Measurements from ENCODE around the gene PYGO1. TPM values are rescaled to one million over a fixed set of nuclear protein-coding genes. Genes with fewer than 3 reads are reported as not detected.

The PYGO1 gene
- total RNA-seq, 1 experiment from 2014 or later: 8.9 TPM

GRCh38 chr15:55632434-55632833, 44.3 kb upstream of the PYGO1 start:
- H3K4me1 Mint-ChIP-seq (ENCODE audit: low read depth, unreplicated experiment): no peaks in the 10 kb centered on the region
- peaks cover 30% of the 10 kb centered on the region for H3K36me3 Mint-ChIP-seq (ENCODE audit: insufficient read depth, unreplicated experiment)
- intact Hi-C loops (cut with micrococcal nuclease; ENCODE audit: unreplicated experiment): no loop called here
- Histone ChIP-seq H3K9me3 (no peaks in the 10 kb centered on the region), H3K4me1 (no peaks in the 10 kb centered on the region), H3K36me3 (ENCODE audit: control insufficient read depth, insufficient read depth, low read length) (no peaks in the 10 kb centered on the region; the same call in 1 of the 2 replicates), H3K27me3 (replicated peaks; ENCODE audit: control insufficient read depth, insufficient read depth, low read length) (no peaks in the 10 kb centered on the region), H3K4me3 (ENCODE audit: low read depth, low read length) (no peak overlapping the region)
- DNase-seq: no peak
- CTCF ChIA-PET: no interaction called here
- no peaks in the 10 kb centered on the region for H3K9me3 Mint-ChIP-seq (ENCODE audit: unreplicated experiment)
- no TSS peak for BruUV-seq (replicated peaks)
- POLR2A ChIA-PET: no interaction called here
- no peak overlapping the region for H3K27ac Mint-ChIP-seq (ENCODE audit: unreplicated experiment)
- TF ChIP-seq, protein P1, sequence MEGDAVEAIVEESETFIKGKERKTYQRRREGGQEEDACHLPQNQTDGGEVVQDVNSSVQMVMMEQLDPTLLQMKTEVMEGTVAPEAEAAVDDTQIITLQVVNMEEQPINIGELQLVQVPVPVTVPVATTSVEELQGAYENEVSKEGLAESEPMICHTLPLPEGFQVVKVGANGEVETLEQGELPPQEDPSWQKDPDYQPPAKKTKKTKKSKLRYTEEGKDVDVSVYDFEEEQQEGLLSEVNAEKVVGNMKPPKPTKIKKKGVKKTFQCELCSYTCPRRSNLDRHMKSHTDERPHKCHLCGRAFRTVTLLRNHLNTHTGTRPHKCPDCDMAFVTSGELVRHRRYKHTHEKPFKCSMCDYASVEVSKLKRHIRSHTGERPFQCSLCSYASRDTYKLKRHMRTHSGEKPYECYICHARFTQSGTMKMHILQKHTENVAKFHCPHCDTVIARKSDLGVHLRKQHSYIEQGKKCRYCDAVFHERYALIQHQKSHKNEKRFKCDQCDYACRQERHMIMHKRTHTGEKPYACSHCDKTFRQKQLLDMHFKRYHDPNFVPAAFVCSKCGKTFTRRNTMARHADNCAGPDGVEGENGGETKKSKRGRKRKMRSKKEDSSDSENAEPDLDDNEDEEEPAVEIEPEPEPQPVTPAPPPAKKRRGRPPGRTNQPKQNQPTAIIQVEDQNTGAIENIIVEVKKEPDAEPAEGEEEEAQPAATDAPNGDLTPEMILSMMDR (IDR thresholded peaks at IDR 0.05; ENCODE audit: insufficient read depth in 1 of 2, low read depth in 1 of 2, low read length in 1 of 2, severe bottlenecking in 1 of 2, unreplicated experiment in 1 of 2): no peak
- H3K4me3 Mint-ChIP-seq (ENCODE audit: unreplicated experiment): no peak overlapping the region
- H3K27me3 Mint-ChIP-seq (ENCODE audit: insufficient read depth, unreplicated experiment): no peaks in the 10 kb centered on the region

GRCh38 chr15:55630858-55631257, 42.7 kb upstream of the PYGO1 start:
- Mint-ChIP-seq H3K36me3 (ENCODE audit: insufficient read depth, unreplicated experiment) (peaks cover 23% of the 10 kb centered on the region), H3K27me3 (ENCODE audit: insufficient read depth, unreplicated experiment) (no peaks in the 10 kb centered on the region), H3K27ac (ENCODE audit: unreplicated experiment) (no peak overlapping the region), H3K4me1 (ENCODE audit: low read depth, unreplicated experiment) (no peaks in the 10 kb centered on the region), H3K9me3 (ENCODE audit: unreplicated experiment) (no peaks in the 10 kb centered on the region), H3K4me3 (ENCODE audit: unreplicated experiment) (no peak overlapping the region)
- Histone ChIP-seq H3K27me3 (replicated peaks; ENCODE audit: control insufficient read depth, insufficient read depth, low read length) (no peaks in the 10 kb centered on the region), H3K36me3 (ENCODE audit: control insufficient read depth, insufficient read depth, low read length) (no peaks in the 10 kb centered on the region; the same call in 1 of the 2 replicates), H3K4me3 (ENCODE audit: low read depth, low read length) (no peak overlapping the region), H3K4me1 (no peaks in the 10 kb centered on the region), H3K9me3 (no peaks in the 10 kb centered on the region)
- TF ChIP-seq, protein P1 (IDR thresholded peaks at IDR 0.05; ENCODE audit: insufficient read depth in 1 of 2, low read depth in 1 of 2, low read length in 1 of 2, severe bottlenecking in 1 of 2, unreplicated experiment in 1 of 2): no peak
- CTCF ChIA-PET: no interaction called here
- POLR2A ChIA-PET: no interaction called here
- DNase-seq: no peak
- no TSS peak for BruUV-seq (replicated peaks)
- intact Hi-C loops (cut with micrococcal nuclease; ENCODE audit: unreplicated experiment): no loop called here

GRCh38 chr15:55628369-55628730, 40.2 kb upstream of the PYGO1 start:
- H3K36me3 Mint-ChIP-seq (ENCODE audit: insufficient read depth, unreplicated experiment): peaks cover 12% of the 10 kb centered on the region
- Histone ChIP-seq H3K36me3 (ENCODE audit: control insufficient read depth, insufficient read depth, low read length) (peaks cover 2% of the 10 kb centered on the region; the same call in 1 of the 2 replicates), H3K4me3 (ENCODE audit: low read depth, low read length) (no peak overlapping the region), H3K9me3 (no peaks in the 10 kb centered on the region), H3K27me3 (replicated peaks; ENCODE audit: control insufficient read depth, insufficient read depth, low read length) (no peaks in the 10 kb centered on the region), H3K4me1 (no peaks in the 10 kb centered on the region)
- intact Hi-C loops (cut with micrococcal nuclease; ENCODE audit: unreplicated experiment): no loop called here
- H3K27ac Mint-ChIP-seq (ENCODE audit: unreplicated experiment): no peak overlapping the region
- POLR2A ChIA-PET: interaction anchor here (0.6 kb wide), 1 partner anchor 116 kb away, joined by 6 read pairs; no protein-coding TSS in a partner anchor
- TF ChIP-seq, protein P1 (IDR thresholded peaks at IDR 0.05; ENCODE audit: insufficient read depth in 1 of 2, low read depth in 1 of 2, low read length in 1 of 2, severe bottlenecking in 1 of 2, unreplicated experiment in 1 of 2): no peak
- no peaks in the 10 kb centered on the region for H3K9me3 Mint-ChIP-seq (ENCODE audit: unreplicated experiment)
- H3K27me3 Mint-ChIP-seq (ENCODE audit: insufficient read depth, unreplicated experiment): no peaks in the 10 kb centered on the region
- BruUV-seq (replicated peaks): no TSS peak
- H3K4me3 Mint-ChIP-seq (ENCODE audit: unreplicated experiment): no peak overlapping the region
- CTCF ChIA-PET: interaction anchor here (0.8 to 1.1 kb wide), 2 partner anchors 10 to 12 kb away, joined by 3 to 6 read pairs; no protein-coding TSS in a partner anchor
- H3K4me1 Mint-ChIP-seq (ENCODE audit: low read depth, unreplicated experiment): no peaks in the 10 kb centered on the region
- no peak for DNase-seq
